GM23338 (cell line): ENCODE data around the gene LTB4R.

Experiments
- CREB1 ChIP-seq: fragments of 250-450 bp; sonication (Bioruptor Pico); IDR thresholded peaks from 2 replicates; pipeline ENCODE4 v1.5.0; 2020; ENCODE audit warnings: low read depth, mild to moderate bottlenecking, moderate library complexity
- EZH2 ChIP-seq: fragments of 200-600 bp; sonication (generic); IDR thresholded peaks from one replicate; pipeline ENCODE4 v1.8.0; 2017; ENCODE audit warnings: antibody characterized with exemption, mild to moderate bottlenecking, low read depth; ENCODE audit not compliant: unreplicated experiment
- EZH2phosphoT487 ChIP-seq: fragments of 200-600 bp; sonication (generic); IDR thresholded peaks from one replicate; pipeline ENCODE4 v1.8.1; 2018; ENCODE audit warnings: antibody characterized with exemption; ENCODE audit not compliant: unreplicated experiment
- JUNB ChIP-seq: IDR thresholded peaks from one replicate; pipeline ENCODE4 v1.6.1; 2016; ENCODE audit warnings: antibody characterized with exemption; ENCODE audit not compliant: unreplicated experiment
- NANOG ChIP-seq: IDR thresholded peaks from 2 replicates; pipeline ENCODE4 v1.6.1; 2016; ENCODE audit warnings: antibody characterized with exemption, borderline replicate concordance
- POLR2AphosphoS5 ChIP-seq: IDR thresholded peaks from 2 replicates; pipeline ENCODE4 v1.6.1; 2016; ENCODE audit warnings: antibody characterized with exemption, low read depth
- STAT1 ChIP-seq: IDR thresholded peaks from one replicate; pipeline ENCODE4 v1.6.1; 2016; ENCODE audit warnings: antibody characterized with exemption; ENCODE audit not compliant: unreplicated experiment
- ZNF114 ChIP-seq: fragments of 250-450 bp; sonication (Bioruptor Pico); IDR thresholded peaks from 2 replicates; pipeline ENCODE4 v1.5.0; 2020; ENCODE audit warnings: mild to moderate bottlenecking, moderate library complexity
- ZNF331 ChIP-seq: fragments of 250-450 bp; sonication (Bioruptor Pico); IDR thresholded peaks from 2 replicates; pipeline ENCODE4 v1.5.0; 2020; ENCODE audit warnings: low read depth, mild to moderate bottlenecking, moderate library complexity
- TF ChIP-seq, protein P1 (sequence below), 2 experiments: fragments of 200-600 bp in 1 of 2; sonication (generic) in 1 of 2; conservative IDR thresholded peaks; 2 replicates each; pipeline versions ENCODE4 v1.5.1 to v1.6.1; 2016 to 2017; ENCODE audit warnings: antibody characterized with exemption in 2 of 2, low read depth in 2 of 2, mild to moderate bottlenecking in 2 of 2, moderate library complexity in 1 of 2
- TF ChIP-seq, protein P2 (sequence below): IDR thresholded peaks from one replicate; pipeline ENCODE4 v1.6.1; 2018; ENCODE audit warnings: antibody characterized with exemption; ENCODE audit not compliant: unreplicated experiment
- TF ChIP-seq, protein P3 (sequence below): IDR thresholded peaks from 2 replicates; pipeline ENCODE4 v1.6.1; 2016; ENCODE audit warnings: antibody characterized with exemption

DNA sequence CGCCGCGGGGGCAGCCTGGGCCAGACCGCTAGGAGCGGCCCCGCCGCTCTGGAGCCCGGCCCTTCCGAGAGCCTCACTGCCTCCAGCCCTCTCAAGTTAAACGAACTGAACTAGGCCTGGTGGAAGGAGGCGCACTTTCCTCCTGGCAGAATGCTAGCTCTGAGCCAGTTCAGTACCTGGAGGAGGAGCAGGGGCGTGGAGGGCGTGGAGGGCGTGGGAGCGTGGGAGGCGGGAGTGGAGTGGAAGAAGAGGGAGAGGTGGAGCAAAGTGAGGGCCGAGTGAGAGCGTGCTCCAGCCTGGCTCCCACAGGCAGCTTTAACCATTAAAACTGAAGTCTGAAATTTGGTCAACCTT, 5.3 kb downstream of the LTB4R start:
- TF ChIP-seq, protein P1, sequence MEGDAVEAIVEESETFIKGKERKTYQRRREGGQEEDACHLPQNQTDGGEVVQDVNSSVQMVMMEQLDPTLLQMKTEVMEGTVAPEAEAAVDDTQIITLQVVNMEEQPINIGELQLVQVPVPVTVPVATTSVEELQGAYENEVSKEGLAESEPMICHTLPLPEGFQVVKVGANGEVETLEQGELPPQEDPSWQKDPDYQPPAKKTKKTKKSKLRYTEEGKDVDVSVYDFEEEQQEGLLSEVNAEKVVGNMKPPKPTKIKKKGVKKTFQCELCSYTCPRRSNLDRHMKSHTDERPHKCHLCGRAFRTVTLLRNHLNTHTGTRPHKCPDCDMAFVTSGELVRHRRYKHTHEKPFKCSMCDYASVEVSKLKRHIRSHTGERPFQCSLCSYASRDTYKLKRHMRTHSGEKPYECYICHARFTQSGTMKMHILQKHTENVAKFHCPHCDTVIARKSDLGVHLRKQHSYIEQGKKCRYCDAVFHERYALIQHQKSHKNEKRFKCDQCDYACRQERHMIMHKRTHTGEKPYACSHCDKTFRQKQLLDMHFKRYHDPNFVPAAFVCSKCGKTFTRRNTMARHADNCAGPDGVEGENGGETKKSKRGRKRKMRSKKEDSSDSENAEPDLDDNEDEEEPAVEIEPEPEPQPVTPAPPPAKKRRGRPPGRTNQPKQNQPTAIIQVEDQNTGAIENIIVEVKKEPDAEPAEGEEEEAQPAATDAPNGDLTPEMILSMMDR (conservative IDR thresholded peaks at IDR 0.05; ENCODE audit: low read depth in 2 of 2), result 0 out of 4 replicates have a peak, but pooled peaks of 1 of the 2 experiments have one; percentile 4
- no peak for TF ChIP-seq ZNF114 (CRISPR knock-in tag)
- TF ChIP-seq POLR2AphosphoS5, result no peak
- TF ChIP-seq ZNF331 (CRISPR knock-in tag), result no peak
- TF ChIP-seq, protein P2, sequence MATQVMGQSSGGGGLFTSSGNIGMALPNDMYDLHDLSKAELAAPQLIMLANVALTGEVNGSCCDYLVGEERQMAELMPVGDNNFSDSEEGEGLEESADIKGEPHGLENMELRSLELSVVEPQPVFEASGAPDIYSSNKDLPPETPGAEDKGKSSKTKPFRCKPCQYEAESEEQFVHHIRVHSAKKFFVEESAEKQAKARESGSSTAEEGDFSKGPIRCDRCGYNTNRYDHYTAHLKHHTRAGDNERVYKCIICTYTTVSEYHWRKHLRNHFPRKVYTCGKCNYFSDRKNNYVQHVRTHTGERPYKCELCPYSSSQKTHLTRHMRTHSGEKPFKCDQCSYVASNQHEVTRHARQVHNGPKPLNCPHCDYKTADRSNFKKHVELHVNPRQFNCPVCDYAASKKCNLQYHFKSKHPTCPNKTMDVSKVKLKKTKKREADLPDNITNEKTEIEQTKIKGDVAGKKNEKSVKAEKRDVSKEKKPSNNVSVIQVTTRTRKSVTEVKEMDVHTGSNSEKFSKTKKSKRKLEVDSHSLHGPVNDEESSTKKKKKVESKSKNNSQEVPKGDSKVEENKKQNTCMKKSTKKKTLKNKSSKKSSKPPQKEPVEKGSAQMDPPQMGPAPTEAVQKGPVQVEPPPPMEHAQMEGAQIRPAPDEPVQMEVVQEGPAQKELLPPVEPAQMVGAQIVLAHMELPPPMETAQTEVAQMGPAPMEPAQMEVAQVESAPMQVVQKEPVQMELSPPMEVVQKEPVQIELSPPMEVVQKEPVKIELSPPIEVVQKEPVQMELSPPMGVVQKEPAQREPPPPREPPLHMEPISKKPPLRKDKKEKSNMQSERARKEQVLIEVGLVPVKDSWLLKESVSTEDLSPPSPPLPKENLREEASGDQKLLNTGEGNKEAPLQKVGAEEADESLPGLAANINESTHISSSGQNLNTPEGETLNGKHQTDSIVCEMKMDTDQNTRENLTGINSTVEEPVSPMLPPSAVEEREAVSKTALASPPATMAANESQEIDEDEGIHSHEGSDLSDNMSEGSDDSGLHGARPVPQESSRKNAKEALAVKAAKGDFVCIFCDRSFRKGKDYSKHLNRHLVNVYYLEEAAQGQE, result no peak
- TF ChIP-seq EZH2phosphoT487, result no peak
- TF ChIP-seq CREB1, result no peak
- TF ChIP-seq EZH2, result no peak
- TF ChIP-seq, protein P3, sequence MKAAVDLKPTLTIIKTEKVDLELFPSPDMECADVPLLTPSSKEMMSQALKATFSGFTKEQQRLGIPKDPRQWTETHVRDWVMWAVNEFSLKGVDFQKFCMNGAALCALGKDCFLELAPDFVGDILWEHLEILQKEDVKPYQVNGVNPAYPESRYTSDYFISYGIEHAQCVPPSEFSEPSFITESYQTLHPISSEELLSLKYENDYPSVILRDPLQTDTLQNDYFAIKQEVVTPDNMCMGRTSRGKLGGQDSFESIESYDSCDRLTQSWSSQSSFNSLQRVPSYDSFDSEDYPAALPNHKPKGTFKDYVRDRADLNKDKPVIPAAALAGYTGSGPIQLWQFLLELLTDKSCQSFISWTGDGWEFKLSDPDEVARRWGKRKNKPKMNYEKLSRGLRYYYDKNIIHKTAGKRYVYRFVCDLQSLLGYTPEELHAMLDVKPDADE, result no peak
- TF ChIP-seq JUNB, result no peak
- no peak for TF ChIP-seq STAT1
- no peak for TF ChIP-seq NANOG
